ENCODE data around the gene NAV2. TPM values are rescaled to one million over a fixed set of nuclear protein-coding genes. Genes with fewer than 3 reads are reported as not detected.

NAV2 gene
- polyA plus RNA-seq, 1 donor from 2014 or later: 3.0 TPM

- H2AFZ ChIP-seq (ENCODE audit: low read depth, low read length): no peak overlapping the region
- no peaks in the 10 kb centered on the region for H3F3A ChIP-seq (ENCODE audit: insufficient read depth, low read length, poor library complexity, severe bottlenecking)
These were observed 382.6 kb downstream of the NAV2 start for GRCh38 chr11:20095189-20095588.

GRCh38 chr11:20097319-20098221 lies 384.9 kb downstream of the NAV2 start:
- no peaks in the 10 kb centered on the region for H3K9me2 ChIP-seq (ENCODE audit: insufficient read depth, low read length)
- H3F3A ChIP-seq (ENCODE audit: insufficient read depth, low read length, poor library complexity, severe bottlenecking): no peaks in the 10 kb centered on the region
- H3K4me3 ChIP-seq (ENCODE audit: low read length): no peak overlapping the region
- H3K27ac ChIP-seq (ENCODE audit: low read length): no peak overlapping the region
- no peaks in the 10 kb centered on the region for H3K79me2 ChIP-seq (replicated peaks; ENCODE audit: insufficient read depth, low read length)
- H3K27me3 ChIP-seq (ENCODE audit: insufficient read depth, low read depth, low read length): no peaks in the 10 kb centered on the region
- no peaks in the 10 kb centered on the region for H4K20me1 ChIP-seq (ENCODE audit: insufficient read depth)
- no peaks in the 10 kb centered on the region for H3K36me3 ChIP-seq (ENCODE audit: insufficient read depth, low read length)
- H3K4me2 ChIP-seq (ENCODE audit: low read length): no peak overlapping the region
- TF ChIP-seq, protein P1, sequence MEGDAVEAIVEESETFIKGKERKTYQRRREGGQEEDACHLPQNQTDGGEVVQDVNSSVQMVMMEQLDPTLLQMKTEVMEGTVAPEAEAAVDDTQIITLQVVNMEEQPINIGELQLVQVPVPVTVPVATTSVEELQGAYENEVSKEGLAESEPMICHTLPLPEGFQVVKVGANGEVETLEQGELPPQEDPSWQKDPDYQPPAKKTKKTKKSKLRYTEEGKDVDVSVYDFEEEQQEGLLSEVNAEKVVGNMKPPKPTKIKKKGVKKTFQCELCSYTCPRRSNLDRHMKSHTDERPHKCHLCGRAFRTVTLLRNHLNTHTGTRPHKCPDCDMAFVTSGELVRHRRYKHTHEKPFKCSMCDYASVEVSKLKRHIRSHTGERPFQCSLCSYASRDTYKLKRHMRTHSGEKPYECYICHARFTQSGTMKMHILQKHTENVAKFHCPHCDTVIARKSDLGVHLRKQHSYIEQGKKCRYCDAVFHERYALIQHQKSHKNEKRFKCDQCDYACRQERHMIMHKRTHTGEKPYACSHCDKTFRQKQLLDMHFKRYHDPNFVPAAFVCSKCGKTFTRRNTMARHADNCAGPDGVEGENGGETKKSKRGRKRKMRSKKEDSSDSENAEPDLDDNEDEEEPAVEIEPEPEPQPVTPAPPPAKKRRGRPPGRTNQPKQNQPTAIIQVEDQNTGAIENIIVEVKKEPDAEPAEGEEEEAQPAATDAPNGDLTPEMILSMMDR (IDR thresholded peaks at IDR 0.05; ENCODE audit: poor library complexity, severe bottlenecking): no peak
- no peak for TF ChIP-seq POLR2AphosphoS5 (IDR thresholded peaks at IDR 0.05)
- TF ChIP-seq EZH2 (IDR thresholded peaks at IDR 0.05; ENCODE audit: borderline replicate concordance, insufficient read depth, low read length, poor library complexity, severe bottlenecking): no peak
- no peak for TF ChIP-seq SMC3 (conservative IDR thresholded peaks at IDR 0.05; ENCODE audit: poor library complexity)
- TF ChIP-seq RAD21 (conservative IDR thresholded peaks at IDR 0.05): no peak
- no peak for TF ChIP-seq MXI1 (conservative IDR thresholded peaks at IDR 0.05; ENCODE audit: poor library complexity, severe bottlenecking)
- TF ChIP-seq TAF1 (IDR thresholded peaks at IDR 0.05; ENCODE audit: low read depth): no peak
- TF ChIP-seq REST (IDR thresholded peaks at IDR 0.05; ENCODE audit: borderline replicate concordance): no peak
- TF ChIP-seq EP300 (conservative IDR thresholded peaks at IDR 0.05; ENCODE audit: poor library complexity, severe bottlenecking): no peak
- no peak overlapping the region for H3K9ac ChIP-seq (ENCODE audit: low read length)
- H3K9me3 ChIP-seq (ENCODE audit: low read length): no peaks in the 10 kb centered on the region
- H2AFZ ChIP-seq (ENCODE audit: low read depth, low read length): no peak overlapping the region

More at GRCh38 chr11:20095189-20095588, 382.6 kb downstream of the NAV2 start:
- Histone ChIP-seq H3K79me2 (replicated peaks; ENCODE audit: insufficient read depth, low read length) (no peaks in the 10 kb centered on the region), H3K9me2 (ENCODE audit: insufficient read depth, low read length) (no peaks in the 10 kb centered on the region), H4K20me1 (ENCODE audit: insufficient read depth) (no peaks in the 10 kb centered on the region), H3K4me3 (ENCODE audit: low read length) (no peak overlapping the region), H3K9me3 (ENCODE audit: low read length) (no peaks in the 10 kb centered on the region), H3K36me3 (ENCODE audit: insufficient read depth, low read length) (no peaks in the 10 kb centered on the region), H3K27ac (ENCODE audit: low read length) (no peak overlapping the region), H3K9ac (ENCODE audit: low read length) (no peak overlapping the region), H3K4me2 (ENCODE audit: low read length) (no peak overlapping the region), H3K27me3 (ENCODE audit: insufficient read depth, low read depth, low read length) (no peaks in the 10 kb centered on the region)
- no peak for TF ChIP-seq EZH2 (IDR thresholded peaks at IDR 0.05; ENCODE audit: borderline replicate concordance, insufficient read depth, low read length, poor library complexity, severe bottlenecking)
- TF ChIP-seq, protein P1 (IDR thresholded peaks at IDR 0.05; ENCODE audit: poor library complexity, severe bottlenecking): no peak

All from neural cell (in vitro differentiated cells).